Measurements from ENCODE around the gene ACP2. TPM values are rescaled to one million over a fixed set of nuclear protein-coding genes. Genes with fewer than 3 reads are reported as not detected.

The ACP2 gene
- total and polyA plus RNA-seq, 9 of the 15 experiments (the other 6 are each of a cell fraction or from before 2014, with no cell fraction given): 1.9 to 20.0 (median 11.6) TPM

DNA sequence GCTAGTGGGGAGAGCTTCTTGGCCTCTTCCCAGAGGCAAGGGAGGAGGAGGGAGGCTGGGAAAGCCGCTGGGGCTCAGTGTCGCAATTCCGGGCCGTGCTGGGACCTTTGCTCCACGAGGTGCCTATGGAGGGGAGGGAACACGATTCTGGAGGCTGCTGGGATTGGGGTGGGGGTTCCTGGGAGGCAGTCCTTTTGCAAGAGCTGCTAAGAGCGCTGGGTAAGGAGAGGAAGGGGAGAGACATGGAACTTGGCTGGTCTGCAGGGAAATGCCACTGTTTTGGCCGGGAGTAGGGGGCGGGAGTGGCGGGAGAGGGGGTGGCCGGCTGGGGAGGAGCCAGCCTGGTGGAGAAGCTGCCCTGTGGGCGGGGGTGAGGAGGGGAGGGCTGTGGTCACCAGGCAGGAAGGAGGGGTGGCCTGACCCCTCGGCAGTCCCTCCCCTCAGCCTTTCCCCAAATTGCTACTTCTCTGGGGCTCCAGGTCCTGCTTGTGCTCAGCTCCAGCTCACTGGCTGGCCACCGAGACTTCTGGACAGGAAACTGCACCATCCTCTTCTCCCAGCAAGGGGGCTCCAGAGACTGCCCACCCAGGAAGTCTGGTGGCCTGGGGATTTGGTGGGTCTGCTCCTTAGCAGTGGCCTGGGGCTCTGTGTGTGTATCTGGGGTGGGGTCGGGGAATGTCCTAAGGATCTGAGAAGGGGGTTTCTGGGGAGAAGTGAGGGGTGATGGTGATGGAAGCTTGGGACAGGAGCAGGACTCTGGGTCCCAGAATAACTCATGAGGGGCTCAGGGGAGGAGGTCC lies 9.1 kb upstream of the ACP2 start, which contains the start of gene NR1H3 (continued):
- TF ChIP-seq RHOXF2B (CRISPR knock-in tag; conservative IDR thresholded peaks at IDR 0.05): no peak
- no peak for TF ChIP-seq ZNF3 (CRISPR knock-in tag; IDR thresholded peaks at IDR 0.05)
- TF ChIP-seq, protein P1, sequence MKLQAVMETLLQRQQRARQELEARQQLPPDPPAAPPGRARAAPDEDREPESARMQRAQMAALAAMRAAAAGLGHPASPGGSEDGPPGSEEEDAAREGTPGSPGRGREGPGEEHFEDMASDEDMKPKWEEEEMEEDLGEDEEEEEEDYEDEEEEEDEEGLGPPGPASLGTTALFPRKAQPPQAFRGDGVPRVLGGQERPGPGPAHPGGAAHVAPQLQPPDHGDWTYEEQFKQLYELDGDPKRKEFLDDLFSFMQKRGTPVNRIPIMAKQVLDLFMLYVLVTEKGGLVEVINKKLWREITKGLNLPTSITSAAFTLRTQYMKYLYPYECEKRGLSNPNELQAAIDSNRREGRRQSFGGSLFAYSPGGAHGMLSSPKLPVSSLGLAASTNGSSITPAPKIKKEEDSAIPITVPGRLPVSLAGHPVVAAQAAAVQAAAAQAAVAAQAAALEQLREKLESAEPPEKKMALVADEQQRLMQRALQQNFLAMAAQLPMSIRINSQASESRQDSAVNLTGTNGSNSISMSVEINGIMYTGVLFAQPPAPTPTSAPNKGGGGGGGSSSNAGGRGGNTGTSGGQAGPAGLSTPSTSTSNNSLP (IDR thresholded peaks at IDR 0.05; ENCODE audit: borderline replicate concordance, low read depth, low read length): no peak
- no peak for TF ChIP-seq JUND (IDR thresholded peaks at IDR 0.05; ENCODE audit: borderline replicate concordance, low read depth, low read length)
- no peak for TF ChIP-seq JUND (tag; IDR thresholded peaks at IDR 0.05; ENCODE audit: borderline replicate concordance, low read depth, low read length)
- TF ChIP-seq TOE1 (IDR thresholded peaks at IDR 0.05; ENCODE audit: borderline replicate concordance): no peak
- TF ChIP-seq TOE1 (CRISPR knock-in tag; IDR thresholded peaks at IDR 0.05; ENCODE audit: borderline replicate concordance, low read depth): no peak
- TF ChIP-seq, protein P2, sequence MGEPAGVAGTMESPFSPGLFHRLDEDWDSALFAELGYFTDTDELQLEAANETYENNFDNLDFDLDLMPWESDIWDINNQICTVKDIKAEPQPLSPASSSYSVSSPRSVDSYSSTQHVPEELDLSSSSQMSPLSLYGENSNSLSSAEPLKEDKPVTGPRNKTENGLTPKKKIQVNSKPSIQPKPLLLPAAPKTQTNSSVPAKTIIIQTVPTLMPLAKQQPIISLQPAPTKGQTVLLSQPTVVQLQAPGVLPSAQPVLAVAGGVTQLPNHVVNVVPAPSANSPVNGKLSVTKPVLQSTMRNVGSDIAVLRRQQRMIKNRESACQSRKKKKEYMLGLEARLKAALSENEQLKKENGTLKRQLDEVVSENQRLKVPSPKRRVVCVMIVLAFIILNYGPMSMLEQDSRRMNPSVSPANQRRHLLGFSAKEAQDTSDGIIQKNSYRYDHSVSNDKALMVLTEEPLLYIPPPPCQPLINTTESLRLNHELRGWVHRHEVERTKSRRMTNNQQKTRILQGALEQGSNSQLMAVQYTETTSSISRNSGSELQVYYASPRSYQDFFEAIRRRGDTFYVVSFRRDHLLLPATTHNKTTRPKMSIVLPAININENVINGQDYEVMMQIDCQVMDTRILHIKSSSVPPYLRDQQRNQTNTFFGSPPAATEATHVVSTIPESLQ (CRISPR knock-in tag; IDR thresholded peaks at IDR 0.05): no peak
- no peak for TF ChIP-seq MYNN (IDR thresholded peaks at IDR 0.05)
- no peak for TF ChIP-seq MYNN (CRISPR knock-in tag; IDR thresholded peaks at IDR 0.05)
- TF ChIP-seq, protein P3, sequence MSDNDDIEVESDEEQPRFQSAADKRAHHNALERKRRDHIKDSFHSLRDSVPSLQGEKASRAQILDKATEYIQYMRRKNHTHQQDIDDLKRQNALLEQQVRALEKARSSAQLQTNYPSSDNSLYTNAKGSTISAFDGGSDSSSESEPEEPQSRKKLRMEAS (CRISPR knock-in tag; IDR thresholded peaks at IDR 0.05): 0 out of 2 replicates have a peak, but pooled peaks have one; percentile 51
- TF ChIP-seq, protein P4, sequence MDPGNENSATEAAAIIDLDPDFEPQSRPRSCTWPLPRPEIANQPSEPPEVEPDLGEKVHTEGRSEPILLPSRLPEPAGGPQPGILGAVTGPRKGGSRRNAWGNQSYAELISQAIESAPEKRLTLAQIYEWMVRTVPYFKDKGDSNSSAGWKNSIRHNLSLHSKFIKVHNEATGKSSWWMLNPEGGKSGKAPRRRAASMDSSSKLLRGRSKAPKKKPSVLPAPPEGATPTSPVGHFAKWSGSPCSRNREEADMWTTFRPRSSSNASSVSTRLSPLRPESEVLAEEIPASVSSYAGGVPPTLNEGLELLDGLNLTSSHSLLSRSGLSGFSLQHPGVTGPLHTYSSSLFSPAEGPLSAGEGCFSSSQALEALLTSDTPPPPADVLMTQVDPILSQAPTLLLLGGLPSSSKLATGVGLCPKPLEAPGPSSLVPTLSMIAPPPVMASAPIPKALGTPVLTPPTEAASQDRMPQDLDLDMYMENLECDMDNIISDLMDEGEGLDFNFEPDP (CRISPR knock-in tag; IDR thresholded peaks at IDR 0.05): no peak
- no peak for TF ChIP-seq ETV1 (tag; conservative IDR thresholded peaks at IDR 0.05; ENCODE audit: low read depth)
- no peak for TF ChIP-seq ZNF224 (CRISPR knock-in tag; IDR thresholded peaks at IDR 0.05)
- TF ChIP-seq ZNF561 (CRISPR knock-in tag; conservative IDR thresholded peaks at IDR 0.05): no peak
- TF ChIP-seq NCOR1 (IDR thresholded peaks at IDR 0.05): no peak
- TF ChIP-seq ZNF134 (CRISPR knock-in tag; conservative IDR thresholded peaks at IDR 0.05): peak; percentile 91
- no peak for TF ChIP-seq SREBF2 (CRISPR knock-in tag; IDR thresholded peaks at IDR 0.05)
- TF ChIP-seq, protein P5, sequence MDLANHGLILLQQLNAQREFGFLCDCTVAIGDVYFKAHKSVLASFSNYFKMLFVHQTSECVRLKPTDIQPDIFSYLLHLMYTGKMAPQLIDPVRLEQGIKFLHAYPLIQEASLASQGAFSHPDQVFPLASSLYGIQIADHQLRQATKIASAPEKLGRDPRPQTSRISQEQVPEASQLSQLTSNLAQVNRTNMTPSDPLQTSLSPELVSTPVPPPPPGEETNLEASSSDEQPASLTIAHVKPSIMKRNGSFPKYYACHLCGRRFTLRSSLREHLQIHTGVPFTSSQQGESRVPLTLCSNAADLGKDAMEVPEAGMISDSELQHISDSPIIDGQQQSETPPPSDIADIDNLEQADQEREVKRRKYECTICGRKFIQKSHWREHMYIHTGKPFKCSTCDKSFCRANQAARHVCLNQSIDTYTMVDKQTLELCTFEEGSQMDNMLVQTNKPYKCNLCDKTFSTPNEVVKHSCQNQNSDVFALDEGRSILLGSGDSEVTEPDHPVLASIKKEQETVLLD (IDR thresholded peaks at IDR 0.05): no peak
- no peak for TF ChIP-seq GABPB2 (CRISPR knock-in tag; conservative IDR thresholded peaks at IDR 0.05)
- peak; percentile 83 to 84 for TF ChIP-seq RAD21 (CRISPR knock-in tag; conservative IDR thresholded peaks at IDR 0.05 in 1 of 2, IDR thresholded peaks at IDR 0.05 in 1 of 2)

All from K562 (cell line).